Liver (tissue), 9 donors: ENCODE results near the gene ZNF382. TPM values are rescaled to one million over a fixed set of nuclear protein-coding genes. Genes with fewer than 3 reads are reported as not detected.
A peak's percentile ranks its signal among the peaks of the same experiment; 100 is the strongest.

ENCODE experiments used
- DNase-seq: peaks from one replicate; pipeline ENCODE4 v3.0.0-alpha.2; 2017; ENCODE audit warnings: low spot score
- H3K27ac ChIP-seq, 2 donors: one replicate each; pipeline ENCODE4 v1.7.0; 2013; ENCODE audit warnings: inconsistent platforms in 2 of 2, low read length in 2 of 2, control low read depth in 1 of 2, low read depth in 1 of 2, mild to moderate bottlenecking in 1 of 2
- H3K27me3 ChIP-seq, 4 donors: one replicate each; pipeline versions ENCODE4 v1.6.1 to v1.7.0; 2013; ENCODE audit warnings: low read length in 3 of 4, inconsistent platforms in 1 of 4, mild to moderate bottlenecking in 1 of 4, moderate library complexity in 1 of 4; ENCODE audit not compliant: control insufficient read depth in 4 of 4, insufficient read depth in 4 of 4
- H3K36me3 ChIP-seq, 4 donors: one replicate each; pipeline versions ENCODE4 v1.6.1 to v1.7.0; 2013; ENCODE audit warnings: low read length in 3 of 4, mild to moderate bottlenecking in 3 of 4, low read depth in 1 of 4, moderate library complexity in 1 of 4; ENCODE audit not compliant: control insufficient read depth in 4 of 4, insufficient read depth in 3 of 4
- H3K4me1 ChIP-seq, 4 donors: one replicate each; pipeline versions ENCODE4 v1.6.1 to v1.7.0; 2013; ENCODE audit warnings: low read length in 3 of 4, mild to moderate bottlenecking in 3 of 4, moderate library complexity in 1 of 4; ENCODE audit not compliant: control insufficient read depth in 4 of 4, insufficient read depth in 4 of 4
- H3K4me3 ChIP-seq, 3 donors: one replicate each; pipeline versions ENCODE4 v1.6.1 to v1.7.0; 2013; ENCODE audit warnings: low read length in 3 of 3, control low read depth in 1 of 3, low read depth in 1 of 3, mild to moderate bottlenecking in 1 of 3
- H3K9ac ChIP-seq, 2 donors: one replicate each; pipeline ENCODE4 v1.7.0; 2013; ENCODE audit warnings: low read length in 2 of 2, mild to moderate bottlenecking in 2 of 2, moderate library complexity in 2 of 2, control low read depth in 1 of 2, low read depth in 1 of 2
- H3K9me3 ChIP-seq, 4 donors: one replicate each; pipeline versions ENCODE4 v1.6.1 to v1.7.0; 2013; ENCODE audit warnings: low read length in 3 of 4; ENCODE audit not compliant: control insufficient read depth in 4 of 4
- EGR1 ChIP-seq, 2 donors: IDR thresholded peaks; 2 replicates each; pipeline ENCODE4 v1.6.1; 2016 to 2018; ENCODE audit warnings: antibody characterized with exemption in 2 of 2, low read depth in 2 of 2
- FOXA1 ChIP-seq: IDR thresholded peaks from 2 replicates; pipeline ENCODE4 v1.6.1; 2016; ENCODE audit warnings: antibody characterized with exemption
- FOXA2 ChIP-seq: IDR thresholded peaks from 2 replicates; pipeline ENCODE4 v1.6.1; 2016; ENCODE audit warnings: antibody characterized with exemption
- GABPA ChIP-seq, 2 donors: IDR thresholded peaks in 1 of 2; conservative IDR thresholded peaks in 1 of 2; 2 replicates each; pipeline ENCODE4 v1.6.1; 2016; ENCODE audit warnings: antibody characterized with exemption in 2 of 2, mild to moderate bottlenecking in 1 of 2, moderate library complexity in 1 of 2
- HNF4A ChIP-seq, 2 donors: conservative IDR thresholded peaks; 2 replicates each; pipeline ENCODE4 v1.6.1; 2016; ENCODE audit warnings: antibody characterized with exemption in 2 of 2, mild to moderate bottlenecking in 2 of 2
- HNF4G ChIP-seq: IDR thresholded peaks from 2 replicates; pipeline ENCODE4 v1.6.1; 2016; ENCODE audit warnings: antibody characterized with exemption
- JUND ChIP-seq, 2 donors: IDR thresholded peaks; 2 replicates each; pipeline ENCODE4 v1.6.1; 2016; ENCODE audit warnings: antibody characterized with exemption in 2 of 2
- NR2F2 ChIP-seq: IDR thresholded peaks from 2 replicates; pipeline ENCODE4 v1.6.1; 2016; ENCODE audit warnings: antibody characterized with exemption
- RAD21 ChIP-seq, 2 donors: IDR thresholded peaks; 2 replicates each; pipeline ENCODE4 v1.6.1; 2016; ENCODE audit warnings: antibody characterized with exemption in 2 of 2, mild to moderate bottlenecking in 2 of 2
- REST ChIP-seq: IDR thresholded peaks from 2 replicates; pipeline ENCODE4 v1.6.1; 2016; ENCODE audit warnings: antibody characterized with exemption, mild to moderate bottlenecking
- SP1 ChIP-seq: IDR thresholded peaks from 2 replicates; pipeline ENCODE4 v1.6.1; 2018; ENCODE audit warnings: antibody characterized with exemption, mild to moderate bottlenecking
- TAF1 ChIP-seq: conservative IDR thresholded peaks from 2 replicates; pipeline ENCODE4 v1.6.1; 2016; ENCODE audit warnings: antibody characterized with exemption, mild to moderate bottlenecking
- YY1 ChIP-seq: IDR thresholded peaks from 2 replicates; pipeline ENCODE4 v1.6.1; 2016; ENCODE audit warnings: antibody characterized with exemption, mild to moderate bottlenecking
- WGBS: extraction: QIAGEN DNeasy Blood & Tissue Kit; methylation state at CpG from one replicate; pipeline ENCODE4 v1.1.7; 2013; 5-methylcytosine and 5-hydroxymethylcytosine counted together
- polyA plus RNA-seq, 2 donors: library from polyadenylated mRNA; stranded (reverse) in 1 of 2; unstranded in 1 of 2; fragments of 200-250 nt in 1 of 2; fragments of >200 nt in 1 of 2; fragmentation: Nextera tagmentation in 1 of 2; extraction: Ambion mirVana in 1 of 2; gene quantifications; one replicate each; pipeline versions ENCODE4 v1.2.1 to v1.2.3, GENCODE V29; 2013 to 2015
- total RNA-seq, 2 donors: library from RNA; depleted of rRNA; stranded (reverse); fragments of >200 nt; gene quantifications; one replicate each; pipeline ENCODE4 v1.2.3, GENCODE V29; 2014
- TF ChIP-seq, protein P1 (sequence below): fragments of 150-350 bp; IDR thresholded peaks from 2 replicates; pipeline ENCODE4 v1.5.1; 2017; ENCODE audit warnings: improper control_type of control experiment, low read depth, low read length; ENCODE audit not compliant: missing input control
- TF ChIP-seq, protein P2 (sequence below): IDR thresholded peaks from 2 replicates; pipeline ENCODE4 v1.6.1; 2016; ENCODE audit warnings: antibody characterized with exemption
- TF ChIP-seq, protein P3 (sequence below): IDR thresholded peaks from 2 replicates; pipeline ENCODE4 v1.6.1; 2016; ENCODE audit warnings: antibody characterized with exemption
- donor health status: healthy.
- donor health status: healthy.
- donor health status: healthy.
- donor health status: healthy.
- donor health status: healthy.

The ZNF382 gene
- total RNA-seq (1 to 10 TPM; 2.5 to 3.8 TPM), polyA plus RNA-seq (under 1 TPM; 0.20 to 0.26 TPM)

- 6% methylated on average over 73 of the region's 73 CpGs for WGBS
- TF ChIP-seq TAF1 (no peak), YY1 (no peak), SP1 (no peak), NR2F2 (no peak)
Observed at GRCh38 chr19:36605101-36605876, at the start of gene ZNF382. TSS of gene ZNF382 (plus strand) at chr19:36605313. CDS start at chr19:36609915, 4,602 bp downstream.

DNA sequence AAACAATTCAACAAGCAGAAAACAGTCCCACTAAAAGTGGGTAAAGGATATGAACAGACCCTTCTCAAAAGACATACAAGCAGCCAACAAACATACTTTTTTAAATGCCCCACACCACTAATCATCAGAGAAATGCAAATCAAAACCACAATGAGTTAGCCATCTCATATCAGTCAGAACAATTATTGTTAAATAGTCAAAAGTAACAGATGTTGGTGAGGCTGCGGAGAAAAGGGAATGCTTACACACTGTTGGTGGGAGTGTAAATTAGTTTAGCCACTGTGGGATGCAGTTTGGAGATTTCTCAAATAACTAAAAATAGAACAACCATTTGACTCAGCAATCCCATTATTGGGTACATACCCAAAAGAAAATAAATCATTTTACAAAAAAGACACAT, 40.7 kb upstream of the ZNF382 start:
- no peak overlapping the region for H3K9ac ChIP-seq
- H3K4me3 ChIP-seq = peak overlapping the region in 2 of 3 donors; percentile 23 to 37
- H3K27ac ChIP-seq = no peak overlapping the region
- WGBS = 97% methylated on average over 1 of the region's 1 CpG
- H3K27me3 ChIP-seq = no peaks in the 10 kb centered on the region
- DNase-seq = no peak
- TF ChIP-seq, protein P1, sequence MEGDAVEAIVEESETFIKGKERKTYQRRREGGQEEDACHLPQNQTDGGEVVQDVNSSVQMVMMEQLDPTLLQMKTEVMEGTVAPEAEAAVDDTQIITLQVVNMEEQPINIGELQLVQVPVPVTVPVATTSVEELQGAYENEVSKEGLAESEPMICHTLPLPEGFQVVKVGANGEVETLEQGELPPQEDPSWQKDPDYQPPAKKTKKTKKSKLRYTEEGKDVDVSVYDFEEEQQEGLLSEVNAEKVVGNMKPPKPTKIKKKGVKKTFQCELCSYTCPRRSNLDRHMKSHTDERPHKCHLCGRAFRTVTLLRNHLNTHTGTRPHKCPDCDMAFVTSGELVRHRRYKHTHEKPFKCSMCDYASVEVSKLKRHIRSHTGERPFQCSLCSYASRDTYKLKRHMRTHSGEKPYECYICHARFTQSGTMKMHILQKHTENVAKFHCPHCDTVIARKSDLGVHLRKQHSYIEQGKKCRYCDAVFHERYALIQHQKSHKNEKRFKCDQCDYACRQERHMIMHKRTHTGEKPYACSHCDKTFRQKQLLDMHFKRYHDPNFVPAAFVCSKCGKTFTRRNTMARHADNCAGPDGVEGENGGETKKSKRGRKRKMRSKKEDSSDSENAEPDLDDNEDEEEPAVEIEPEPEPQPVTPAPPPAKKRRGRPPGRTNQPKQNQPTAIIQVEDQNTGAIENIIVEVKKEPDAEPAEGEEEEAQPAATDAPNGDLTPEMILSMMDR = no peak
- no peak for TF ChIP-seq JUND (IDR thresholded peaks at IDR 0.05)
- no peak for TF ChIP-seq HNF4G
- no peaks in the 10 kb centered on the region for H3K4me1 ChIP-seq
- peaks cover 8 to 52% (median 41%) of the 10 kb centered on the region in 4 donors for H3K36me3 ChIP-seq
- H3K9me3 ChIP-seq = peaks cover 37 to 83% (median 60%) of the 10 kb centered on the region in 4 donors

More at GRCh38 chr19:36605101-36605876, at the start of gene ZNF382:
- peaks cover 12 to 55% (median 36%) of the 10 kb centered on the region in 4 donors for H3K9me3 ChIP-seq
- H3K27me3 ChIP-seq = no peaks in the 10 kb centered on the region
- no peak within 1 kb of the TSS for H3K9ac ChIP-seq
- H3K4me3 ChIP-seq = peak within 1 kb of the TSS; percentile 62 to 77 (median 63)
- peaks cover 0 to 6% (median under 1%) of the 10 kb centered on the region in 4 donors for H3K36me3 ChIP-seq
- H3K4me1 ChIP-seq = peaks cover 0 to 4% (median 3%) of the 10 kb centered on the region in 4 donors
- peak; percentile 85 for DNase-seq
- H3K27ac ChIP-seq = peak within 1 kb of the TSS; percentile 51 to 58

- Histone ChIP-seq H3K9ac (peak overlapping the region; percentile 30 to 59), H3K4me1 (peaks cover 3 to 13% (median 12%) of the 10 kb centered on the region in 4 donors), H3K27me3 (no peaks in the 10 kb centered on the region), H3K4me3 (peak overlapping the region; percentile 79 to 93 (median 82)), H3K27ac (peak overlapping the region; percentile 72 to 81), H3K9me3 (peaks cover 20 to 29% (median 24%) of the 10 kb centered on the region in 4 donors), H3K36me3 (peaks cover 7 to 37% (median 34%) of the 10 kb centered on the region in 4 donors)
- no peak for DNase-seq
- 3% methylated on average over 11 of the region's 11 CpGs for WGBS
- TF ChIP-seq YY1 (no peak), FOXA1 (no peak), NR2F2 (no peak), FOXA2 (no peak), EGR1 (IDR thresholded peaks at IDR 0.05; ENCODE audit: low read depth in 2 of 2) (no peak), JUND (IDR thresholded peaks at IDR 0.05) (no peak), TAF1 (no peak), RAD21 (IDR thresholded peaks at IDR 0.05) (no peak), HNF4G (no peak), REST (no peak), GABPA (IDR thresholded peaks at IDR 0.05 in 1 of 2, conservative IDR thresholded peaks at IDR 0.05 in 1 of 2) (no peak), HNF4A (conservative IDR thresholded peaks at IDR 0.05) (no peak)
- TF ChIP-seq, protein P2, sequence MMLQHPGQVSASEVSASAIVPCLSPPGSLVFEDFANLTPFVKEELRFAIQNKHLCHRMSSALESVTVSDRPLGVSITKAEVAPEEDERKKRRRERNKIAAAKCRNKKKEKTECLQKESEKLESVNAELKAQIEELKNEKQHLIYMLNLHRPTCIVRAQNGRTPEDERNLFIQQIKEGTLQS = no peak
- TF ChIP-seq, protein P3, sequence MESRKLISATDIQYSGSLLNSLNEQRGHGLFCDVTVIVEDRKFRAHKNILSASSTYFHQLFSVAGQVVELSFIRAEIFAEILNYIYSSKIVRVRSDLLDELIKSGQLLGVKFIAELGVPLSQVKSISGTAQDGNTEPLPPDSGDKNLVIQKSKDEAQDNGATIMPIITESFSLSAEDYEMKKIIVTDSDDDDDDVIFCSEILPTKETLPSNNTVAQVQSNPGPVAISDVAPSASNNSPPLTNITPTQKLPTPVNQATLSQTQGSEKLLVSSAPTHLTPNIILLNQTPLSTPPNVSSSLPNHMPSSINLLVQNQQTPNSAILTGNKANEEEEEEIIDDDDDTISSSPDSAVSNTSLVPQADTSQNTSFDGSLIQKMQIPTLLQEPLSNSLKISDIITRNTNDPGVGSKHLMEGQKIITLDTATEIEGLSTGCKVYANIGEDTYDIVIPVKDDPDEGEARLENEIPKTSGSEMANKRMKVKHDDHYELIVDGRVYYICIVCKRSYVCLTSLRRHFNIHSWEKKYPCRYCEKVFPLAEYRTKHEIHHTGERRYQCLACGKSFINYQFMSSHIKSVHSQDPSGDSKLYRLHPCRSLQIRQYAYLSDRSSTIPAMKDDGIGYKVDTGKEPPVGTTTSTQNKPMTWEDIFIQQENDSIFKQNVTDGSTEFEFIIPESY = no peak
Observed at GRCh38 chr19:36572593-36573019, 32.5 kb upstream of the ZNF382 start.
